Breast epithelium (tissue), 4 donors: ENCODE data around the gene TRIM47. TPM values are rescaled to one million over a fixed set of nuclear protein-coding genes. Genes with fewer than 3 reads are reported as not detected.
"Not testable (repeated sequence)": the region's sequence is repeated elsewhere in the genome, so short reads cannot be mapped to it uniquely, and the experiment has no call there.

Experiments used
- DNase-seq, 2 donors: peaks; one replicate each; pipeline ENCODE4 v3.0.0-alpha.2; 2019; ENCODE audit warnings: low spot score in 2 of 2
- H3K27ac ChIP-seq, 2 donors: fragments of 200-600 bp; sonication (generic) in 1 of 2; one replicate each; pipeline ENCODE4 v1.5.1; 2016 to 2019; ENCODE audit warnings: mild to moderate bottlenecking in 1 of 2
- H3K27me3 ChIP-seq, 2 donors: fragments of 200-600 bp; sonication (generic) in 1 of 2; one replicate each; pipeline versions ENCODE4 v1.5.1 to v1.6.0; 2017 to 2019; ENCODE audit warnings: control low read depth in 1 of 2, mild to moderate bottlenecking in 1 of 2
- H3K36me3 ChIP-seq: fragments of 200-600 bp; one replicate; pipeline ENCODE4 v1.5.1; 2019
- H3K4me1 ChIP-seq, 2 donors: fragments of 200-600 bp; sonication (generic); one replicate each; pipeline ENCODE4 v1.5.1; 2016 to 2019; ENCODE audit warnings: control low read depth in 1 of 2
- H3K4me3 ChIP-seq, 3 donors: fragments of 200-600 bp; sonication (generic); 1 replicate in 2 of 3; 2 replicates in 1 of 3; pipeline ENCODE4 v1.5.1; 2016 to 2019; ENCODE audit warnings: mild to moderate bottlenecking in 3 of 3, moderate library complexity in 2 of 3
- H3K9me3 ChIP-seq, 2 donors: fragments of 200-600 bp; sonication (generic) in 1 of 2; one replicate each; pipeline ENCODE4 v1.5.1; 2016 to 2019; ENCODE audit warnings: control low read depth in 1 of 2
- POLR2A ChIP-seq: fragments of 450-650 bp; IDR thresholded peaks from one replicate; pipeline ENCODE4 v1.6.1; 2016; ENCODE audit warnings: antibody characterized with exemption, mild to moderate bottlenecking, moderate library complexity
- POLR2AphosphoS5 ChIP-seq, 3 donors: sonication (generic); formaldehyde crosslinking; IDR thresholded peaks; one replicate each; pipeline ENCODE4 v1.6.1; 2017; ENCODE audit warnings: antibody characterized with exemption in 3 of 3
- intact Hi-C: fragments of 100-400 bp; cut with DNase I; formaldehyde crosslinking; loops from one replicate; pipeline ENCODE4 v1.15.1; 2023; ENCODE audit warnings: low total_unique reads
- total RNA-seq, 3 donors: library from RNA; depleted of rRNA; stranded (reverse); fragments of >200 nt; gene quantifications; one replicate each; pipeline ENCODE4 v1.1.0, GENCODE V29; 2016
- TF ChIP-seq, protein P1 (sequence below), 3 donors: fragments of 450-650 bp; IDR thresholded peaks; one replicate each; pipeline ENCODE4 v1.5.1; 2016 to 2017; ENCODE audit warnings: antibody characterized with exemption in 3 of 3, mild to moderate bottlenecking in 3 of 3, moderate library complexity in 3 of 3

The TRIM47 gene
- total RNA-seq, 3 donors from 2014 or later: 15.4 to 26.1 (median 23.3) TPM

- Histone ChIP-seq H3K36me3 (no peaks in the 10 kb centered on the region), H3K9me3 (no peaks in the 10 kb centered on the region), H3K4me3 (peak overlapping the region; percentile 87 to 99 (median 91)), H3K27ac (peak overlapping the region; percentile 99), H3K27me3 (no peaks in the 10 kb centered on the region), H3K4me1 (peaks cover 0 to 12% of the 10 kb centered on the region in 2 donors)
- TF ChIP-seq POLR2AphosphoS5 (IDR thresholded peaks at IDR 0.05): no peak
- TF ChIP-seq, protein P1, sequence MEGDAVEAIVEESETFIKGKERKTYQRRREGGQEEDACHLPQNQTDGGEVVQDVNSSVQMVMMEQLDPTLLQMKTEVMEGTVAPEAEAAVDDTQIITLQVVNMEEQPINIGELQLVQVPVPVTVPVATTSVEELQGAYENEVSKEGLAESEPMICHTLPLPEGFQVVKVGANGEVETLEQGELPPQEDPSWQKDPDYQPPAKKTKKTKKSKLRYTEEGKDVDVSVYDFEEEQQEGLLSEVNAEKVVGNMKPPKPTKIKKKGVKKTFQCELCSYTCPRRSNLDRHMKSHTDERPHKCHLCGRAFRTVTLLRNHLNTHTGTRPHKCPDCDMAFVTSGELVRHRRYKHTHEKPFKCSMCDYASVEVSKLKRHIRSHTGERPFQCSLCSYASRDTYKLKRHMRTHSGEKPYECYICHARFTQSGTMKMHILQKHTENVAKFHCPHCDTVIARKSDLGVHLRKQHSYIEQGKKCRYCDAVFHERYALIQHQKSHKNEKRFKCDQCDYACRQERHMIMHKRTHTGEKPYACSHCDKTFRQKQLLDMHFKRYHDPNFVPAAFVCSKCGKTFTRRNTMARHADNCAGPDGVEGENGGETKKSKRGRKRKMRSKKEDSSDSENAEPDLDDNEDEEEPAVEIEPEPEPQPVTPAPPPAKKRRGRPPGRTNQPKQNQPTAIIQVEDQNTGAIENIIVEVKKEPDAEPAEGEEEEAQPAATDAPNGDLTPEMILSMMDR (IDR thresholded peaks at IDR 0.05): no peak
- no peak for TF ChIP-seq POLR2A
- peak in 1 of 2 donors; percentile 41 for DNase-seq
- intact Hi-C loops: no loop called here
Observed at GRCh38 chr17:75854881-75855309, 23.5 kb downstream of the TRIM47 start.

DNA sequence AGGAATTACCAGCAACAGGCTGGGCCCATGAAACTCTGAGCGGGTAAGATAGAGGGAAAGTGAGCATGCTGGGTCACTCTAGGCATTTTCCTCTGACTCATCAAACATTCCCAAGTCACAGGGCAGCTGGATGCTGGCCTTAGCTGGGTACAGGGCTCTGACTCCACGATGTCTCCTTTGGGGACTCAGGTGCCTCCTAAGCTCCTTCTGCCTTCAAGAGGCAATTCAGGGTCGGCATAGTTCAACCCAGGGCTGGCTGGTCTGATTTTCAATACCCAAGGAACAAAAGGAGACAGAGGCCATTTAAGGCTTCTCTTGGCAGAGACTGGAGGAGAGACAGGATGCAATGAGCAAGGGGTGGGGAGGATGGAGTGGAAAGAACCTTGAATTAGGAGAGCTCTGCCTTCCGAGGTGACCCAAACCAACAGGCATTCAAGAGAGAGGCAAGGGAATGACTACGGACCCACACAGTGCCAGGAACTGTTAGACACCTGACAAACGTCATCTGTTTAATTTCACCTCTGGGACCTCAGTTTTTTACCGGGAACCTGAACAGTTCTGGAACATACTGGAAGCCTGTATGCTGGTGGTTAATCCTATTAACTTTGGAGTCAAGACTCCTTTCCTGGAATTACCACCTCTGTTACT, 24.2 kb downstream of the TRIM47 start:
- no peaks in the 10 kb centered on the region for H3K9me3 ChIP-seq
- TF ChIP-seq, protein P1 (IDR thresholded peaks at IDR 0.05): no peak
- peak; percentile 21 to 68 (median 55) for TF ChIP-seq POLR2AphosphoS5 (IDR thresholded peaks at IDR 0.05)
- H3K27ac ChIP-seq: peak overlapping the region; percentile 99
- peaks cover 4 to 19% of the 10 kb centered on the region in 2 donors for H3K4me1 ChIP-seq
- H3K36me3 ChIP-seq: no peaks in the 10 kb centered on the region
- peak in 1 of 2 donors; percentile 58 for DNase-seq
- intact Hi-C loops: no loop called here
- peak overlapping the region; percentile 87 to 99 (median 91) for H3K4me3 ChIP-seq
- no peaks in the 10 kb centered on the region for H3K27me3 ChIP-seq

DNA sequence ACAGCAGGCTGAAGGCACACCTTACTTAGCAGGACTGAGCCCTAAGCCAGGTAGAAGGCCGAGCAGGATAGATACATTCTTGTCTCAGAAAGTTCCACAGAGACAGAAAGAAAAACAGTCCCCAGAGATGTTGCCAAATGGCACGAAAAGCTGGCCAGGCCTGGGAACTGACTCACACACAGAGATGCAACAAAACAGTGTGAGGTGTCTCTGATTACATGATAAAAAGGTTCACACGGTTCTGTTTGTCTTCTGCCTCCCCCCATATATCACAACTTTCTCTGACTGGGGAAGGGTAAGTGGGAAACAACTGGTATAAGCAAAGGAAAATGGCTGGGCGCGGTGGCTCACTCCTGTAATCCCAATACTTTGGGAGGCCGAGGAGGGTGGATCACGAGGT, 24.9 kb downstream of the TRIM47 start:
- DNase-seq: peak in 1 of 2 donors; percentile 55
- peak overlapping the region; percentile 99 for H3K27ac ChIP-seq
- no peaks in the 10 kb centered on the region for H3K27me3 ChIP-seq
- intact Hi-C loops: no loop called here
- peak overlapping the region in 2 of 3 donors; percentile 52 to 91 for H3K4me3 ChIP-seq
- TF ChIP-seq POLR2AphosphoS5 (IDR thresholded peaks at IDR 0.05) (peak in 1 of 3 donors; percentile 21), POLR2A (no peak)
- H3K36me3 ChIP-seq: no peaks in the 10 kb centered on the region
- H3K9me3 ChIP-seq: no peaks in the 10 kb centered on the region
- peaks cover 5 to 26% of the 10 kb centered on the region in 2 donors for H3K4me1 ChIP-seq

- DNase-seq, H3K27me3 ChIP-seq, H3K4me3 ChIP-seq, H3K36me3 ChIP-seq, intact Hi-C loops, H3K9me3 ChIP-seq: not testable (repeated sequence)
- TF ChIP-seq POLR2AphosphoS5 (IDR thresholded peaks at IDR 0.05): peak in 1 of 3 donors; percentile 9
- peaks cover 11 to 40% of the 10 kb centered on the region in 2 donors for H3K4me1 ChIP-seq
- H3K27ac ChIP-seq: peak overlapping the region; percentile 63 to 79
Observed at GRCh38 chr17:75851693-75851991, 26.7 kb downstream of the TRIM47 start.

DNA sequence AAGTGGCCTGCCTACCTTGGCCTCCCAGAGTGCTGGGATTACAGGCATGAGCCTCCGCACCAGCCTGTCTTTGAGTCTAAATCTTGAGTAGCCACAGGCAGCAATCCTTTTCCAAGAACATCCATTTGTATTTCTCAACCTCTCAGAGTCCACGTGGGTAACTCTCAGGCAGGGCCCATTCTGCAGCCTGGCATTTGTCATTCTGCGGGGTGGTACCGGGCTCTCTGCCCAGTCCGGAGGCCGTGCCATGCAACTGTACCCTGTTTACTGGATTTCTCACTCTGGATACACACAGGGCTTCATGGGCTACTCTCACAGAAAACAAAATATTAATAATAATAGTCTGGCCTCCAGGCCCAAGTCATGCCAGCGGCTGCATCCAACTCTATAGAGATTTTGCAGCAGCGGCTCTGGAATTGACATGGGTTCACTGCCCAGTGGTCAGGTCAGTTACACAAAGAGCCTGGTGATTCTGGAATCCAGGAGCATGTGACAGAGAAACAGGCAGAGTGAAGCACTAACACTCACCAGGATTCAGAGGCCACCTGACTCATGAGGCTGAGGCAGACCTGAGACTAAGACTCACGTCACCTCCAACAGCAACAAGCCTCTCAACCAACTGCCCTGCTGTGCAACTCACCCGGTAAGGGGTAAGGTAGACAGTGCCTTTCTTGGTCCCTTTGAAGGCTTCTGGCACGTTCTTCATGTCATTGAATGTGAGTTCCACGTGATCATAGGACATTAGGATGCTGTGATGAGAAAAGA, 27.3 kb downstream of the TRIM47 start:
- Histone ChIP-seq H3K36me3 (peaks cover 7% of the 10 kb centered on the region), H3K27ac (peak overlapping the region; percentile 63 to 79), H3K4me1 (peaks cover 11 to 45% of the 10 kb centered on the region in 2 donors), H3K9me3 (no peaks in the 10 kb centered on the region), H3K27me3 (no peaks in the 10 kb centered on the region), H3K4me3 (no peak overlapping the region)
- intact Hi-C loops: no loop called here
- DNase-seq: peak in 1 of 2 donors; percentile 51
- TF ChIP-seq POLR2AphosphoS5 (IDR thresholded peaks at IDR 0.05) (no peak), POLR2A (no peak)
- TF ChIP-seq, protein P1 (IDR thresholded peaks at IDR 0.05): no peak

- H3K4me1 ChIP-seq: peaks cover 15 to 59% of the 10 kb centered on the region in 2 donors
- intact Hi-C loops: loop anchor here (10.0 kb wide), 1 partner anchor 65 kb away; the partner anchor contains the start of gene UNK
- H3K27ac ChIP-seq: peak overlapping the region; percentile 94 to 95
- H3K4me3 ChIP-seq: no peak overlapping the region
- H3K9me3 ChIP-seq: no peaks in the 10 kb centered on the region
- TF ChIP-seq, protein P1 (IDR thresholded peaks at IDR 0.05): no peak
- TF ChIP-seq POLR2A (no peak), POLR2AphosphoS5 (IDR thresholded peaks at IDR 0.05) (no peak)
- no peak for DNase-seq
- no peaks in the 10 kb centered on the region for H3K27me3 ChIP-seq
- H3K36me3 ChIP-seq: peaks cover 7% of the 10 kb centered on the region
Observed at GRCh38 chr17:75849724-75850123, 28.7 kb downstream of the TRIM47 start.
